ENCODE measurements around the gene TRIM56. TPM values are rescaled to one million over a fixed set of nuclear protein-coding genes. Genes with fewer than 3 reads are reported as not detected.

Gene TRIM56
- total RNA-seq, 2 donors from 2014 or later = 16.5 to 23.0 TPM

DNA sequence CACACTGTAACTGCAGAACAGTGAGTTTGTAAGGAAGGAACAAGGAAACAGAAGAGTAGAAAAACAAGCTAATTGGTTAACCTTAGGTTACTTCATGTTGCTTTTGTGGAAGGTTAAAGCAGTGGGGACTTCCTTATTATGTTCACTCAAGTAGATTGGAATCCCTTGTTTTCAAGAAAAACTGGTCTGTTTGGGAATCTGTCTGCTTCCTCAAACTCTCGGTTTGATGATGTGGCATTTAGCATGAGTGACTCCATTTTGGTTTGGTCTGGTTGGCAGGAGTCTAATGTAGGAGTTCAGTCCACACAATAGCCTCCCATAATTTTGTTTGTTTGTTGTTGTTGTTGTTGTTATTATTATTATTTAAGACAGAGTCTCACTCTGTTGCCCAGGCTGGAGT lies 3.8 kb upstream of the TRIM56 start:
- Mint-ChIP-seq H3K4me1 (peaks cover 7% of the 10 kb centered on the region), H3K4me3 (no peak overlapping the region), H3K36me3 (ENCODE audit: low read depth) (no peaks in the 10 kb centered on the region), H3K27me3 (ENCODE audit: insufficient read depth) (no peaks in the 10 kb centered on the region), H3K27ac (no peak overlapping the region), H3K9me3 (no peaks in the 10 kb centered on the region)
- Histone ChIP-seq H3K4me1 (ENCODE audit: control insufficient read depth, insufficient read depth, low read length) (no peaks in the 10 kb centered on the region), H3K9ac (ENCODE audit: extremely low read depth, low read length, poor library complexity, severe bottlenecking) (no peak overlapping the region), H3K27me3 (ENCODE audit: control insufficient read depth, insufficient read depth, low read length, poor library complexity, severe bottlenecking) (no peaks in the 10 kb centered on the region), H3K36me3 (ENCODE audit: control insufficient read depth, insufficient read depth, low read length) (no peaks in the 10 kb centered on the region), H3K9me3 (ENCODE audit: control insufficient read depth, low read length) (no peaks in the 10 kb centered on the region), H3K4me3 (ENCODE audit: low read length) (no peak overlapping the region), H3K27ac (ENCODE audit: low read depth, low read length) (no peak overlapping the region)
- TF ChIP-seq CTCF (conservative IDR thresholded peaks at IDR 0.05) = no peak
- WGBS, 2 experiments (ENCODE audit: insufficient coverage in 1 of 2, insufficient read length in 1 of 2) = 95% methylated on average over 1 of the region's 1 CpG; no CpG with 5 or more reads in 1 of the 2 experiments
- DNase-seq = no peak

DNA sequence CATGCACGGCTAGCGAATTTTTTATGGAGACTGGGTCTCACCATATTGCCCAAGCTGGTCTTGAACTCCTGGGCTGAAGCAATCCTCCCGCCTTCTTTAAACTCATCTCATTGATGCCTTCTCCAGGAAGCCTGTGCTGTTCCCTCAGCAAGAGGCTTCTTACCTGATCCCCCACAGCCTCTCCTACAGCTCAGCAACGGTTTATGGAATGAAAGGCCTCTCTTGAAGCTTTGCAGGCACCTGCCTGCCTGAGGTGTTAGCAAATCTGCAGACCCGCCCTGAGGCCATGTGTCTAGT lies 468 bp upstream of the TRIM56 start:
- TF ChIP-seq CTCF (conservative IDR thresholded peaks at IDR 0.05) = no peak
- Histone ChIP-seq H3K27ac (ENCODE audit: low read depth, low read length) (no peak overlapping the region), H3K36me3 (ENCODE audit: control insufficient read depth, insufficient read depth, low read length) (no peaks in the 10 kb centered on the region), H3K4me3 (ENCODE audit: low read length) (peak overlapping the region; percentile 83), H3K9ac (ENCODE audit: extremely low read depth, low read length, poor library complexity, severe bottlenecking) (no peak overlapping the region), H3K9me3 (ENCODE audit: control insufficient read depth, low read length) (no peaks in the 10 kb centered on the region), H3K4me1 (ENCODE audit: control insufficient read depth, insufficient read depth, low read length) (no peaks in the 10 kb centered on the region), H3K27me3 (ENCODE audit: control insufficient read depth, insufficient read depth, low read length, poor library complexity, severe bottlenecking) (no peaks in the 10 kb centered on the region)
- Mint-ChIP-seq H3K4me3 (peak overlapping the region; percentile 76), H3K27ac (peak overlapping the region; percentile 92), H3K36me3 (ENCODE audit: low read depth) (peaks cover 14% of the 10 kb centered on the region), H3K4me1 (peaks cover 7% of the 10 kb centered on the region), H3K9me3 (no peaks in the 10 kb centered on the region), H3K27me3 (ENCODE audit: insufficient read depth) (no peaks in the 10 kb centered on the region)
- DNase-seq = no peak
- 67 to 72% methylated on average over 5 of the region's 5 CpGs for WGBS, 2 experiments (ENCODE audit: insufficient coverage in 1 of 2, insufficient read length in 1 of 2)

GRCh38 chr7:101087334-101088068 lies 2.2 kb downstream of the TRIM56 start:
- no peak overlapping the region for H3K27ac Mint-ChIP-seq
- H3K9me3 Mint-ChIP-seq = peaks cover 15% of the 10 kb centered on the region
- no peak overlapping the region for H3K4me3 ChIP-seq (ENCODE audit: low read length)
- H3K36me3 Mint-ChIP-seq (ENCODE audit: low read depth) = peaks cover 29% of the 10 kb centered on the region
- no peaks in the 10 kb centered on the region for H3K36me3 ChIP-seq (ENCODE audit: control insufficient read depth, insufficient read depth, low read length)
- 96 to 99% methylated on average over 16 to 45 of the region's 45 CpGs for WGBS, 2 experiments (ENCODE audit: insufficient coverage in 1 of 2, insufficient read length in 1 of 2)
- no peaks in the 10 kb centered on the region for H3K27me3 ChIP-seq (ENCODE audit: control insufficient read depth, insufficient read depth, low read length, poor library complexity, severe bottlenecking)
- peaks cover 2% of the 10 kb centered on the region for H3K27me3 Mint-ChIP-seq (ENCODE audit: insufficient read depth)
- peaks cover 7% of the 10 kb centered on the region for H3K4me1 Mint-ChIP-seq
- no peak overlapping the region for H3K4me3 Mint-ChIP-seq
- no peak overlapping the region for H3K27ac ChIP-seq (ENCODE audit: low read depth, low read length)
- no peak overlapping the region for H3K9ac ChIP-seq (ENCODE audit: extremely low read depth, low read length, poor library complexity, severe bottlenecking)
- TF ChIP-seq CTCF (conservative IDR thresholded peaks at IDR 0.05) = no peak
- H3K9me3 ChIP-seq (ENCODE audit: control insufficient read depth, low read length) = no peaks in the 10 kb centered on the region
- no peak for DNase-seq
- no peaks in the 10 kb centered on the region for H3K4me1 ChIP-seq (ENCODE audit: control insufficient read depth, insufficient read depth, low read length)
